HepG2 (cell line): ENCODE measurements around the gene IGFALS. TPM values are rescaled to one million over a fixed set of nuclear protein-coding genes. Genes with fewer than 3 reads are reported as not detected.
A peak's percentile ranks its signal among the peaks of the same experiment; 100 is the strongest.

Experiments
- DNMT3B ChIP-seq: conservative IDR thresholded peaks from 2 replicates; pipeline ENCODE4 v1.6.1; 2016; ENCODE audit warnings: missing biosample characterization, control low read depth
- E2F5 ChIP-seq: sonication (generic); formaldehyde crosslinking; conservative IDR thresholded peaks from 2 replicates; pipeline ENCODE4 v1.4.0; 2020; ENCODE audit warnings: missing genetic modification reagents
- ELF4 ChIP-seq: sonication (generic); formaldehyde crosslinking; IDR thresholded peaks from 2 replicates; pipeline ENCODE4 v1.5.0; 2020; ENCODE audit warnings: missing genetic modification reagents, mild to moderate bottlenecking, moderate library complexity, borderline replicate concordance
- HMGXB4 ChIP-seq, 2 experiments: sonication (generic) in 1 of 2; formaldehyde crosslinking in 1 of 2; IDR thresholded peaks; 2 replicates each; pipeline versions ENCODE4 v1.4.0 to v1.6.1; 2018 to 2020; ENCODE audit warnings: missing genetic modification reagents in 2 of 2, borderline replicate concordance in 1 of 2, low read depth in 1 of 2, mild to moderate bottlenecking in 1 of 2, missing biosample characterization in 1 of 2
- HOMEZ ChIP-seq: IDR thresholded peaks from 2 replicates; pipeline ENCODE4 v1.6.1; 2016; ENCODE audit warnings: low read depth
- KDM5A ChIP-seq: fragments of 200-600 bp; sonication (generic); IDR thresholded peaks from 2 replicates; pipeline ENCODE4 v1.7.0; 2018; ENCODE audit warnings: antibody characterized with exemption, mild to moderate bottlenecking, low read length, borderline replicate concordance
- RBM39 ChIP-seq: fragments of 200-400 bp; formaldehyde crosslinking; IDR thresholded peaks from one replicate; pipeline ENCODE4 v1.6.1; 2018; ENCODE audit warnings: antibody characterized with exemption, mild to moderate bottlenecking, low read depth, low read length; ENCODE audit not compliant: poor library complexity, severe bottlenecking
- SUZ12 ChIP-seq: fragments of 150-350 bp; IDR thresholded peaks from 2 replicates; pipeline ENCODE4 v1.6.1; 2014; ENCODE audit warnings: low read depth, low read length
- THAP11 ChIP-seq: IDR thresholded peaks from 2 replicates; pipeline ENCODE4 v1.6.1; 2016; ENCODE audit warnings: missing biosample characterization, missing genetic modification reagents
- TP53 ChIP-seq: sonication (generic); formaldehyde crosslinking; conservative IDR thresholded peaks from 2 replicates; pipeline ENCODE4 v1.4.0; 2020; ENCODE audit warnings: missing genetic modification reagents
- ZBED4 ChIP-seq: sonication (generic); formaldehyde crosslinking; IDR thresholded peaks from 2 replicates; pipeline ENCODE4 v1.4.0; 2020; ENCODE audit warnings: missing genetic modification reagents, borderline replicate concordance
- ZKSCAN5 ChIP-seq: sonication (generic); formaldehyde crosslinking; IDR thresholded peaks from 2 replicates; pipeline ENCODE4 v1.5.1; 2020; ENCODE audit warnings: mild to moderate bottlenecking, missing genetic modification reagents
- ZKSCAN8 ChIP-seq: IDR thresholded peaks from 2 replicates; pipeline ENCODE4 v1.6.1; 2016; ENCODE audit warnings: borderline replicate concordance, missing genetic modification reagents, missing compliant biosample characterization
- ZMYM3 ChIP-seq: sonication (generic); formaldehyde crosslinking; IDR thresholded peaks from 2 replicates; pipeline ENCODE4 v1.5.1; 2020; ENCODE audit warnings: mild to moderate bottlenecking, missing genetic modification reagents
- ZNF562 ChIP-seq: sonication (generic); formaldehyde crosslinking; IDR thresholded peaks from 2 replicates; pipeline ENCODE4 v1.8.0; 2022; ENCODE audit warnings: missing genetic modification reagents, borderline replicate concordance
- ZNF598 ChIP-seq: sonication (generic); formaldehyde crosslinking; IDR thresholded peaks from 2 replicates; pipeline ENCODE4 v1.5.1; 2020; ENCODE audit warnings: mild to moderate bottlenecking, missing genetic modification reagents, borderline replicate concordance
- ZNF710 ChIP-seq: sonication (generic); formaldehyde crosslinking; IDR thresholded peaks from 2 replicates; pipeline ENCODE4 v1.5.0; 2020; ENCODE audit warnings: mild to moderate bottlenecking, missing genetic modification reagents, borderline replicate concordance
- polyA plus RNA-seq, 8 experiments: library from polyadenylated mRNA; depleted of rRNA in 3 of 8; stranded (reverse) in 7 of 8; unstranded in 1 of 8; fragments of >200 nt; fragmentation: Illumina TruSeq in 4 of 8; extraction: Trizol in 4 of 8; gene quantifications; 2 replicates each; pipeline versions ENCODE4 v1.2.1 to v1.2.3, GENCODE V29; 2011 to 2016; ENCODE audit warnings: low read depth in 4 of 8, missing spikeins in 1 of 8, mixed read lengths in 1 of 8; ENCODE audit not compliant: insufficient read depth in 1 of 8
- total RNA-seq, 5 experiments: library from RNA; depleted of rRNA; stranded (reverse); fragments of >200 nt; fragmentation: Illumina TruSeq; extraction: Trizol; gene quantifications; 2 replicates each; pipeline ENCODE4 v1.2.3, GENCODE V29; 2016; ENCODE audit warnings: low read depth in 1 of 5

IGFALS gene
- total and polyA plus RNA-seq, 2 of the 13 experiments (the other 11 are each of a cell fraction or from before 2014, with no cell fraction given): 0.34 to 2.4 TPM

- TF ChIP-seq HMGXB4 (CRISPR knock-in tag; IDR thresholded peaks at IDR 0.05; ENCODE audit: borderline replicate concordance in 1 of 2, low read depth in 1 of 2) (peak; percentile 94 to 98), TP53 (CRISPR knock-in tag) (peak; percentile 93), THAP11 (CRISPR knock-in tag) (peak; percentile 95), SUZ12 (no peak), ZKSCAN5 (CRISPR knock-in tag) (no peak), ZKSCAN8 (CRISPR knock-in tag) (peak; percentile 90; the same call in 1 of the 2 replicates), ZMYM3 (no peak; the same call in 1 of the 2 replicates), ZNF598 (no peak), ZNF562 (CRISPR knock-in tag) (peak; percentile 60; the same call in 1 of the 2 replicates), DNMT3B (no peak), ELF4 (no peak), RBM39 (peak; percentile 39), E2F5 (CRISPR knock-in tag) (peak; percentile 70; the same call in 1 of the 2 replicates), HOMEZ (CRISPR knock-in tag) (peak; percentile 31; the same call in 1 of the 2 replicates), ZBED4 (CRISPR knock-in tag) (0 out of 2 replicates have a peak, but pooled peaks have one; percentile 15), KDM5A (peak; percentile 79), ZNF710 (CRISPR knock-in tag) (peak; percentile 82; the same call in 1 of the 2 replicates)
These were observed 20.4 kb downstream of the IGFALS start, which contains the start of gene MRPS34 (continued) for GRCh38 chr16:1772908-1773702.
